Thyroid gland (tissue), 4 donors: ENCODE results near the gene GRB2. TPM values are rescaled to one million over a fixed set of nuclear protein-coding genes. Genes with fewer than 3 reads are reported as not detected.
"Not testable (repeated sequence)": the region's sequence is repeated elsewhere in the genome, so short reads cannot be mapped to it uniquely, and the experiment has no call there.

ENCODE experiments used
- DNase-seq, 2 donors: peaks; one replicate each; pipeline ENCODE4 v3.0.0-alpha.2; 2019
- H3K27ac ChIP-seq, 3 donors: fragments of 200-600 bp; sonication (generic); 1 replicate in 2 of 3; 2 replicates in 1 of 3; pipeline ENCODE4 v1.5.1; 2016 to 2019; ENCODE audit warnings: mild to moderate bottlenecking in 1 of 3, moderate library complexity in 1 of 3
- H3K27me3 ChIP-seq: fragments of 200-600 bp; sonication (generic); one replicate; pipeline ENCODE4 v1.5.1; 2019
- H3K36me3 ChIP-seq, 2 donors: fragments of 200-600 bp; sonication (generic); one replicate each; pipeline ENCODE4 v1.5.1; 2016 to 2019
- H3K4me1 ChIP-seq, 2 donors: fragments of 200-600 bp; sonication (generic); one replicate each; pipeline ENCODE4 v1.5.1; 2017 to 2019
- H3K4me3 ChIP-seq, 3 donors: fragments of 200-600 bp; sonication (generic); replicated peaks in 1 of 3; 1 replicate in 2 of 3; 2 replicates in 1 of 3; pipeline ENCODE4 v1.5.1; 2016; ENCODE audit warnings: mild to moderate bottlenecking in 1 of 3
- H3K9me3 ChIP-seq: fragments of 200-600 bp; sonication (generic); one replicate; pipeline ENCODE4 v1.5.1; 2017
- POLR2A ChIP-seq, 2 donors: fragments of 450-650 bp; IDR thresholded peaks; one replicate each; pipeline ENCODE4 v1.6.1; 2017; ENCODE audit warnings: antibody characterized with exemption in 2 of 2, mild to moderate bottlenecking in 2 of 2, moderate library complexity in 1 of 2
- WGBS, 2 donors: methylation state at CpG; one replicate each; pipeline ENCODE4 v1.1.5; 2017; 5-methylcytosine and 5-hydroxymethylcytosine counted together
- intact Hi-C: fragments of 100-400 bp; cut with DNase I; formaldehyde crosslinking; loops from one replicate; pipeline ENCODE4 v1.15.1; 2023
- total RNA-seq, 4 donors: library from RNA; depleted of rRNA; stranded (reverse); fragments of >200 nt; gene quantifications; one replicate each; pipeline ENCODE4 v1.2.3, GENCODE V29; 2016
- TF ChIP-seq, protein P1 (sequence below), 6 experiments: fragments of 200-600 bp in 3 of 6; fragments of 450-650 bp in 3 of 6; sonication (generic) in 3 of 6; IDR thresholded peaks; one replicate each; pipeline ENCODE4 v1.5.1; 2016 to 2019; ENCODE audit warnings: antibody characterized with exemption in 6 of 6, mild to moderate bottlenecking in 2 of 6, inconsistent platforms in 1 of 6, moderate library complexity in 1 of 6

Gene GRB2
- total RNA-seq, 4 donors from 2014 or later, result 65.8 to 101 (median 97.3) TPM

DNA sequence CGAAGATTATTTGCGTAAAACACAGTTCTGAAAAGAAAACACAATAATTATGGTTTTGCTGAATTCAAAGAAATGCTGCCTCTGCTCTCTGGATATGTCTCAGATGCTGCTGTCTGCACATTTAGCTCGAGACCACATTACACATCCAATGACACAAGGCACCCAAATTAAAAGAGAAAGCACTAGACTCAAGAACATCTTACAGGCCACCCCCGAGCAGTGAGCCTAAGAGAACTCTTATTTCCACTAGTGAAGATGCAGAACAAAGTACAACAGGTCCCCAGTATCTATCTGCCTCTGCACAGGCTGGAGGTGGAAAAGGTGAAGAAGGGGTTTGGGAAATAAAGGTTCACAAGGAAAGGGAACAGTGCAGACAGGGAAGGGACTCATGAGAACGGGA, 33.5 kb downstream of the GRB2 start:
- Histone ChIP-seq H3K27me3 (no peaks in the 10 kb centered on the region), H3K27ac (no peak overlapping the region), H3K4me3 (no peak overlapping the region), H3K9me3 (no peaks in the 10 kb centered on the region), H3K4me1 (peaks cover 5 to 13% of the 10 kb centered on the region in 2 donors), H3K36me3 (no peaks in the 10 kb centered on the region)
- TF ChIP-seq POLR2A (IDR thresholded peaks at IDR 0.05), result no peak
- TF ChIP-seq, protein P1, sequence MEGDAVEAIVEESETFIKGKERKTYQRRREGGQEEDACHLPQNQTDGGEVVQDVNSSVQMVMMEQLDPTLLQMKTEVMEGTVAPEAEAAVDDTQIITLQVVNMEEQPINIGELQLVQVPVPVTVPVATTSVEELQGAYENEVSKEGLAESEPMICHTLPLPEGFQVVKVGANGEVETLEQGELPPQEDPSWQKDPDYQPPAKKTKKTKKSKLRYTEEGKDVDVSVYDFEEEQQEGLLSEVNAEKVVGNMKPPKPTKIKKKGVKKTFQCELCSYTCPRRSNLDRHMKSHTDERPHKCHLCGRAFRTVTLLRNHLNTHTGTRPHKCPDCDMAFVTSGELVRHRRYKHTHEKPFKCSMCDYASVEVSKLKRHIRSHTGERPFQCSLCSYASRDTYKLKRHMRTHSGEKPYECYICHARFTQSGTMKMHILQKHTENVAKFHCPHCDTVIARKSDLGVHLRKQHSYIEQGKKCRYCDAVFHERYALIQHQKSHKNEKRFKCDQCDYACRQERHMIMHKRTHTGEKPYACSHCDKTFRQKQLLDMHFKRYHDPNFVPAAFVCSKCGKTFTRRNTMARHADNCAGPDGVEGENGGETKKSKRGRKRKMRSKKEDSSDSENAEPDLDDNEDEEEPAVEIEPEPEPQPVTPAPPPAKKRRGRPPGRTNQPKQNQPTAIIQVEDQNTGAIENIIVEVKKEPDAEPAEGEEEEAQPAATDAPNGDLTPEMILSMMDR (IDR thresholded peaks at IDR 0.05), result no peak
- no peak for DNase-seq
- 88 to 90% methylated on average over 5 of the region's 5 CpGs for WGBS, 2 donors
- intact Hi-C loops, result no loop called here

DNA sequence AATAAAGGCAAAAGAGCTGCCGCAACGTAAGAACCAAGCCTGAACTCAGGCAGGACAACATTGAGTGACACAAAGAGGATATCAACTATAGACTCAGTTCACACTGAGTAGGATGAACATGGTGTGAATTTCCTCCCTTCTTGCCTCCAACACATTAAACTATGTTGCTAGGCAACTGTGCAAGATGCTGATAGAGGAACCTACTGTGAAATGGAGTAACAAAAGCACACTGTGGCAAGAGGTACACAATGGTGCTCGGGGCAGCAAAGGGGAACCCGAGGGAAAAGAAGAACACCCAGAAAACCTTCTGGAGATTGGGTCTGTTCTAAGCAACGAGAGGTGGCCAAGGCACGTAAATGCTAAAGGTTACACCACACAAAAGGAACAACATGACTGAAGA, 34.1 kb downstream of the GRB2 start:
- no peak for TF ChIP-seq POLR2A (IDR thresholded peaks at IDR 0.05)
- TF ChIP-seq, protein P1 (IDR thresholded peaks at IDR 0.05), result no peak
- Histone ChIP-seq H3K9me3 (no peaks in the 10 kb centered on the region), H3K27me3 (no peaks in the 10 kb centered on the region), H3K4me1 (peaks cover 5 to 16% of the 10 kb centered on the region in 2 donors), H3K4me3 (no peak overlapping the region), H3K27ac (no peak overlapping the region), H3K36me3 (no peaks in the 10 kb centered on the region)
- DNase-seq, result no peak
- intact Hi-C loops, result no loop called here
- 80 to 88% methylated on average over 6 of the region's 6 CpGs for WGBS, 2 donors

DNA sequence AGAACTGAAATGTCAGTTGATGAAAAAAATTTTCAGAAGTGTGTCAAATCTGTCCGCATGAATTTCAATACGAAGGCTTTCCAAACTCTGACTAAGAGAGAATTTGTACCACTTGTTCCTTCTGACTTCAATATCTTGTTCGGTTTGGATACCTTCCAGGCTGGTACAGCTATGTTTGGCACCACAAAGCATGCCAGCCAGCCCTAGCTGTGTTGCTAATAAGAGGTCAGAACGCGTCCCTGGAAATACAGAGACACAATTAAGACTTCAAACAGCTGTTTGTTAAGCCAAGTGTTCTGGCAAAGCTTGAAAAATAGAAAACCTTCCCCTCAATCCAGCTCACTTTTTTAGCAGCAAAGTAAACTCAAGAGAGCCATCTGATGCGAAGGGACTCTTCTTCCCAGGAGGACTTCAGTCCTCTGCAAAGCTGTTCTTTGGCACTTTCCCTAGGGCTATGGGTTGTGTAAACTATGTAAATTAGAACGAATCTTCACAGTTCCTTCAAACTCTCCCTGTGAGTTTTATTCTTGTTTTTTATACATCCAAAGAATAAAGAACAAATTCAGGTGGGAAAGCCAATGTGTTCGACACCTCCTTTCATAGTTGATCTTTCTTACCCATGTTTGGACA, 35.1 kb downstream of the GRB2 start:
- Histone ChIP-seq H3K36me3 (no peaks in the 10 kb centered on the region), H3K4me3 (no peak overlapping the region), H3K9me3 (no peaks in the 10 kb centered on the region), H3K4me1 (peaks cover 13 to 24% of the 10 kb centered on the region in 2 donors), H3K27ac (peak overlapping the region in 1 of 3 donors; percentile 18), H3K27me3 (no peaks in the 10 kb centered on the region)
- WGBS, 2 donors, result 44 to 52% methylated on average over 8 of the region's 8 CpGs
- DNase-seq, result peak; percentile 63 to 66
- intact Hi-C loops, result no loop called here
- TF ChIP-seq, protein P1 (IDR thresholded peaks at IDR 0.05), result no peak
- TF ChIP-seq POLR2A (IDR thresholded peaks at IDR 0.05), result no peak

DNA sequence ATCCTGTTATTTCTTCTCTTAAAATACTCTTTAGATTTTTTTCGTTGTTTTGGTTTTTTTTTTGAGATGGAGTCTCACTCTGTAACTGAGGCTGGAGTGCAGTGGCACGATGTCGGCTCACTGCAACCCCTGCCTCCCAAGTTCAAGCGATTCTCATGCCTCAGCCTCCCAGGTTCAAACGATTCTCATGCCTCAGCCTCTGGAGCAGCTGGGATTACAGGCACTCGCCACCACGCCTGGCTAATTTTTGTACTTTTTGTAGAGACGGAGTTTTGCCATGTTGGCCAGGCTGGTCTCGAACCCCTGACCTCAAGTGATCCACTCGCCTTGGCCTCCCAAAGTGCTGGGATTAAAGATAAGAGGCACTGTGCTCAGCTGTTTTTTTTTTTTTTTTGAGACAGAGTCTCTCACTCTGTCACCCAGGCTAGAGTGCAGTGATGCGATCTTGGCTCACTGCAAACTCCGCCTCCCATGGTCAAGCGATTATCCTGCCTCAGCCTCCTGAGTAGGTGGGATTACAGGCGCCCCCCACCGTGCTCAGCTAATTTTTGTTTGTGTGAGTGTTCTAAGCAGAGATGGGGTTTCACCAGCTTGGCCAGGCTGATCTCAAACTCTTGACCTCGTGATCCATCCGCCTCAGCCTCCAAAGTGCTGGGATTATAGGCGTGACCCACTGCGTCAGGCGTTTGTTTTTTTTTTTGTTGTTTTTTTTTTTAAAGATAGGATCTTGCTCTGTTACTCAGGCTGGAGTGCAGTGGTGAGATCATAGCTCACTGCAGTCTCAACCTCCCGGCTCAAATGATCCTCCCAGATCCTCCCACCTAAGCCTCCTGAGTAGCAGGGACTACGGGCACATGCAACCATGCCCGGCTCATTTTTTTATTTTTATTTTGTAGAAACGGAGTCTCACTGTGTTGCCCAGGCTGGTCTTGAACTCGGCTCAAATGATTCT, 37.4 kb downstream of the GRB2 start:
- H3K4me3 ChIP-seq, DNase-seq, H3K9me3 ChIP-seq, H3K27me3 ChIP-seq, intact Hi-C loops, H3K36me3 ChIP-seq, H3K27ac ChIP-seq: not testable (repeated sequence)
- H3K4me1 ChIP-seq, result peaks cover 23 to 40% of the 10 kb centered on the region in 2 donors
- WGBS, 2 donors, result 83 to 86% methylated on average over 25 of the region's 25 CpGs

DNA sequence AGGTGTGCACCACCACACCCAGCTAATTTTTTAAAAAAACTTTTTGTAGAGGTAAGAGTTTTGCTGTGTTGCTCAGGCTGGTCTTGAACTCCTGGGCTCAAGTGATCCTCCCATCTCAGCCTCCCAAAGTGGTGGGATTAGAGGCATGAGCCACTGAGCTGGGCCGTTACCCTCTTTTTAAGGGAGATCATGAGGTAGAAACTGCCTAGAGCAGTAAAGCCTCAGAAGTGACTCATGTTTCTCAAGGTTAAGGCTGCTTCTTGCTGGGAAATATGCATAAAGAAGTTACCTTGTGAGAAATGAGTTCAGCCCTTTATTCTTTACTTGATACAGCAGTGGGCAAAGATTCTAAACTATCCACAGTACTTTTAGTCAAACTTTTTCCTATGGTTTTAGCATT, 38.2 kb downstream of the GRB2 start:
- 92 to 94% methylated on average over 1 of the region's 1 CpG for WGBS, 2 donors
- no peak overlapping the region for H3K27ac ChIP-seq
- intact Hi-C loops, result no loop called here
- no peaks in the 10 kb centered on the region for H3K27me3 ChIP-seq
- H3K4me3 ChIP-seq, result no peak overlapping the region
- no peak for TF ChIP-seq POLR2A (IDR thresholded peaks at IDR 0.05)
- TF ChIP-seq, protein P1 (IDR thresholded peaks at IDR 0.05), result no peak
- peaks cover 23 to 40% of the 10 kb centered on the region in 2 donors for H3K4me1 ChIP-seq
- H3K9me3 ChIP-seq, result no peaks in the 10 kb centered on the region
- DNase-seq, result no peak
- H3K36me3 ChIP-seq, result no peaks in the 10 kb centered on the region
